Endothelial cell of umbilical vein (primary cell): ENCODE results near the gene CWC27.

Experiments
- CTCF ChIP-seq, 2 donors: IDR thresholded peaks; 1 replicate in 1 of 2; 2 replicates in 1 of 2; pipeline ENCODE4 v1.5.1; 2011; ENCODE audit warnings: low read length in 2 of 2, mild to moderate bottlenecking in 2 of 2, moderate library complexity in 2 of 2, control low read depth in 1 of 2, inconsistent platforms in 1 of 2, low read depth in 1 of 2; ENCODE audit not compliant: insufficient read depth in 1 of 2; ENCODE audit errors: extremely low read depth in 1 of 2
- EZH2 ChIP-seq: IDR thresholded peaks from 2 replicates; pipeline ENCODE4 v1.6.1; 2012; ENCODE audit warnings: borderline replicate concordance, low read depth, mild to moderate bottlenecking, moderate library complexity, low read length, inconsistent platforms; ENCODE audit not compliant: severe bottlenecking
- POLR2A ChIP-seq: IDR thresholded peaks from 2 replicates; pipeline ENCODE4 v1.6.1; 2012; ENCODE audit warnings: low read depth, mild to moderate bottlenecking, control low read depth, low read length

GRCh38 chr5:64958757-64959391 lies 190.1 kb downstream of the CWC27 start:
- TF ChIP-seq CTCF (IDR thresholded peaks at IDR 0.05; ENCODE audit: extremely low read depth in 1 of 2, insufficient read depth in 1 of 2, low read depth in 1 of 2, low read length in 2 of 2) (peak; percentile 27 to 39), POLR2A (no peak), EZH2 (no peak)
